Smooth muscle cell (in vitro differentiated cells): Measurements from ENCODE around the gene TRAF5. TPM values are rescaled to one million over a fixed set of nuclear protein-coding genes. Genes with fewer than 3 reads are reported as not detected.

Source experiments
- DNase-seq: peaks from one replicate; lab custom pipeline; 2025; ENCODE audit not compliant: unreplicated experiment; lab: John Stamatoyannopoulos, UW
- H2AFZ ChIP-seq: fragments of 200-600 bp; sonication (generic); 2 replicates; pipeline ENCODE4 v1.6.0; 2016; ENCODE audit warnings: antibody characterized with exemption, low read depth, mild to moderate bottlenecking
- H3F3A ChIP-seq: fragments of 200-600 bp; sonication (generic); 2 replicates; pipeline ENCODE4 v1.6.0; 2017; ENCODE audit warnings: antibody characterized with exemption, low read depth
- H3K27ac ChIP-seq: fragments of 200-600 bp; sonication (generic); 2 replicates; pipeline ENCODE4 v1.5.1; 2016; ENCODE audit warnings: low read depth, mild to moderate bottlenecking
- H3K27me3 ChIP-seq: fragments of 200-600 bp; sonication (generic); 2 replicates; pipeline ENCODE4 v1.6.1; 2016; ENCODE audit warnings: low read depth, mild to moderate bottlenecking
- H3K36me3 ChIP-seq: fragments of 200-600 bp; sonication (generic); 2 replicates; pipeline ENCODE4 v1.5.1; 2016; ENCODE audit warnings: low read depth
- H3K4me1 ChIP-seq: fragments of 200-600 bp; sonication (generic); 2 replicates; pipeline ENCODE4 v1.5.1; 2016; ENCODE audit warnings: low read depth
- H3K4me2 ChIP-seq: fragments of 200-600 bp; sonication (generic); 2 replicates; pipeline ENCODE4 v1.6.0; 2016; ENCODE audit warnings: mild to moderate bottlenecking
- H3K4me3 ChIP-seq: fragments of 200-600 bp; sonication (generic); 2 replicates; pipeline ENCODE4 v1.5.1; 2016; ENCODE audit warnings: mild to moderate bottlenecking
- H3K79me2 ChIP-seq: fragments of 200-600 bp; sonication (generic); 2 replicates; pipeline ENCODE4 v1.6.0; 2016; ENCODE audit warnings: low read depth, mild to moderate bottlenecking
- H3K9ac ChIP-seq: fragments of 200-600 bp; sonication (generic); 2 replicates; pipeline ENCODE4 v1.6.0; 2016; ENCODE audit warnings: low read depth
- H3K9me3 ChIP-seq: fragments of 200-600 bp; sonication (generic); replicated peaks from 2 replicates; pipeline ENCODE4 v1.5.1; 2016; ENCODE audit warnings: low read depth
- H4K20me1 ChIP-seq: fragments of 200-600 bp; sonication (generic); 2 replicates; pipeline ENCODE4 v1.6.0; 2016; ENCODE audit warnings: low read depth
- CTCF ChIP-seq: fragments of 200-600 bp; sonication (generic); IDR thresholded peaks from 2 replicates; pipeline ENCODE4 v1.5.1; 2017; ENCODE audit warnings: borderline replicate concordance, mild to moderate bottlenecking, antibody characterized with exemption; ENCODE audit not compliant: insufficient read depth, poor library complexity, severe bottlenecking
- WGBS: methylation state at CpG from one replicate; pipeline ENCODE4 v1.1.7; 2016; ENCODE audit warnings: low lambda C conversion rate; 5-methylcytosine and 5-hydroxymethylcytosine counted together
- polyA plus RNA-seq: library from polyadenylated mRNA; unstranded; fragments of >200 nt; fragmentation: Nextera tagmentation; extraction: Ambion mirVana; gene quantifications from 2 replicates; pipeline ENCODE4 v1.2.1, GENCODE V29; 2016
- total RNA-seq: library from RNA; depleted of rRNA; stranded (reverse); fragments of >200 nt; gene quantifications from 2 replicates; pipeline ENCODE4 v1.2.3, GENCODE V29; 2014

TRAF5 gene
- total and polyA plus RNA-seq, 2 experiments from 2014 or later: 6.1 to 15.0 TPM

GRCh38 chr1:211313392-211313791 is 13.2 kb upstream of the TRAF5 start:
- Histone ChIP-seq H3K36me3 (peaks cover 7% of the 10 kb centered on the region), H3K27ac (no peak overlapping the region), H3K4me2 (no peak overlapping the region), H3K79me2 (no peaks in the 10 kb centered on the region), H3K9me3 (no peaks in the 10 kb centered on the region), H3K4me3 (no peak overlapping the region), H2AFZ (no peak overlapping the region), H3K4me1 (no peaks in the 10 kb centered on the region), H3K9ac (no peak overlapping the region), H3F3A (no peaks in the 10 kb centered on the region), H4K20me1 (no peaks in the 10 kb centered on the region), H3K27me3 (no peaks in the 10 kb centered on the region)
- WGBS: 97% methylated on average over 11 of the region's 11 CpGs
- no peak for DNase-seq
- TF ChIP-seq CTCF: no peak

- no peaks in the 10 kb centered on the region for H3K79me2 ChIP-seq
- no peaks in the 10 kb centered on the region for H3K27me3 ChIP-seq
- no peaks in the 10 kb centered on the region for H3K4me1 ChIP-seq
- no peaks in the 10 kb centered on the region for H3F3A ChIP-seq
- no peak overlapping the region for H3K4me3 ChIP-seq
- H3K9ac ChIP-seq: no peak overlapping the region
- H2AFZ ChIP-seq: no peak overlapping the region
- no peak for TF ChIP-seq CTCF
- H3K9me3 ChIP-seq: no peaks in the 10 kb centered on the region
- DNase-seq: no peak
- H3K4me2 ChIP-seq: no peak overlapping the region
- H4K20me1 ChIP-seq: no peaks in the 10 kb centered on the region
- peaks cover 7% of the 10 kb centered on the region for H3K36me3 ChIP-seq
- H3K27ac ChIP-seq: no peak overlapping the region
Observed at GRCh38 chr1:211318576-211319280, 7.9 kb upstream of the TRAF5 start.

- H3K36me3 ChIP-seq: no peaks in the 10 kb centered on the region
- H3K79me2 ChIP-seq: no peaks in the 10 kb centered on the region
- no peaks in the 10 kb centered on the region for H4K20me1 ChIP-seq
Observed at GRCh38 chr1:211319892-211320291, 6.7 kb upstream of the TRAF5 start.

More at GRCh38 chr1:211319892-211320291, 6.7 kb upstream of the TRAF5 start:
- no peak for TF ChIP-seq CTCF
- Histone ChIP-seq H3F3A (no peaks in the 10 kb centered on the region), H3K27ac (no peak overlapping the region), H2AFZ (no peak overlapping the region), H3K4me3 (no peak overlapping the region), H3K27me3 (no peaks in the 10 kb centered on the region), H3K9ac (no peak overlapping the region), H3K9me3 (no peaks in the 10 kb centered on the region), H3K4me1 (no peaks in the 10 kb centered on the region), H3K4me2 (no peak overlapping the region)
- no peak for DNase-seq
